HepG2 (cell line): ENCODE measurements around the gene TMEM217. TPM values are rescaled to one million over a fixed set of nuclear protein-coding genes. Genes with fewer than 3 reads are reported as not detected.

Experiments used
- DNMT3B ChIP-seq: conservative IDR thresholded peaks from 2 replicates; pipeline ENCODE4 v1.6.1; 2016; ENCODE audit warnings: missing biosample characterization, control low read depth
- MED1 ChIP-seq: sonication (generic); formaldehyde crosslinking; IDR thresholded peaks from 2 replicates; pipeline ENCODE4 v1.4.0; 2020; ENCODE audit warnings: missing genetic modification reagents
- NAIF1 ChIP-seq: sonication (generic); formaldehyde crosslinking; IDR thresholded peaks from 2 replicates; pipeline ENCODE4 v1.5.0; 2020; ENCODE audit warnings: mild to moderate bottlenecking, missing genetic modification reagents, borderline replicate concordance
- POLR2AphosphoS5 ChIP-seq: IDR thresholded peaks from 2 replicates; pipeline ENCODE4 v1.6.1; 2012; ENCODE audit warnings: low read depth, low read length
- SIN3B ChIP-seq: fragments of 150-350 bp; IDR thresholded peaks from 2 replicates; pipeline ENCODE4 v1.6.1; 2014; ENCODE audit warnings: low read length
- TBL1XR1 ChIP-seq: fragments of 150-350 bp; IDR thresholded peaks from 2 replicates; pipeline ENCODE4 v1.6.1; 2014; ENCODE audit warnings: borderline replicate concordance, low read length; ENCODE audit not compliant: partially characterized antibody
- ZBTB1 ChIP-seq: sonication (generic); formaldehyde crosslinking; IDR thresholded peaks from 2 replicates; pipeline ENCODE4 v1.4.0; 2020; ENCODE audit warnings: missing genetic modification reagents, borderline replicate concordance
- ZBTB37 ChIP-seq: sonication (generic); formaldehyde crosslinking; IDR thresholded peaks from 2 replicates; pipeline ENCODE4 v1.4.0; 2020; ENCODE audit warnings: mild to moderate bottlenecking, missing genetic modification reagents
- ZMAT3 ChIP-seq: sonication (generic); formaldehyde crosslinking; conservative IDR thresholded peaks from 2 replicates; pipeline ENCODE4 v1.7.0; 2021; ENCODE audit warnings: missing genetic modification reagents
- ZMAT5 ChIP-seq: sonication (generic); formaldehyde crosslinking; IDR thresholded peaks from 2 replicates; pipeline ENCODE4 v1.5.0; 2020; ENCODE audit warnings: mild to moderate bottlenecking, low read depth, missing genetic modification reagents, borderline replicate concordance
- ZMYM3 ChIP-seq: sonication (generic); formaldehyde crosslinking; IDR thresholded peaks from 2 replicates; pipeline ENCODE4 v1.5.1; 2020; ENCODE audit warnings: mild to moderate bottlenecking, missing genetic modification reagents
- ZNF383 ChIP-seq: sonication (generic); formaldehyde crosslinking; IDR thresholded peaks from 2 replicates; pipeline ENCODE4 v1.4.0; 2020; ENCODE audit warnings: missing genetic modification reagents, mild to moderate bottlenecking, borderline replicate concordance
- ZNF629 ChIP-seq: sonication (generic); formaldehyde crosslinking; conservative IDR thresholded peaks from 2 replicates; pipeline ENCODE4 v1.5.0; 2020; ENCODE audit warnings: missing genetic modification reagents
- ZNF7 ChIP-seq: IDR thresholded peaks from 2 replicates; pipeline ENCODE4 v1.6.1; 2016; ENCODE audit warnings: missing biosample characterization, missing genetic modification reagents
- ZNF740 ChIP-seq: sonication (generic); formaldehyde crosslinking; IDR thresholded peaks from 2 replicates; pipeline ENCODE4 v1.4.0; 2020; ENCODE audit warnings: missing genetic modification reagents
- ZSCAN20 ChIP-seq: sonication (generic); formaldehyde crosslinking; IDR thresholded peaks from 2 replicates; pipeline ENCODE4 v1.4.0; 2020; ENCODE audit warnings: missing genetic modification reagents, mild to moderate bottlenecking, borderline replicate concordance
- ZZZ3 ChIP-seq: sonication (generic); formaldehyde crosslinking; IDR thresholded peaks from 2 replicates; pipeline ENCODE4 v1.4.0; 2020; ENCODE audit warnings: missing genetic modification reagents, mild to moderate bottlenecking, borderline replicate concordance
- polyA plus RNA-seq, 8 experiments: library from polyadenylated mRNA; depleted of rRNA in 3 of 8; stranded (reverse) in 7 of 8; unstranded in 1 of 8; fragments of >200 nt; fragmentation: Illumina TruSeq in 4 of 8; extraction: Trizol in 4 of 8; gene quantifications; 2 replicates each; pipeline versions ENCODE4 v1.2.1 to v1.2.3, GENCODE V29; 2011 to 2016; ENCODE audit warnings: low read depth in 4 of 8, missing spikeins in 1 of 8, mixed read lengths in 1 of 8; ENCODE audit not compliant: insufficient read depth in 1 of 8
- total RNA-seq, 5 experiments: library from RNA; depleted of rRNA; stranded (reverse); fragments of >200 nt; fragmentation: Illumina TruSeq; extraction: Trizol; gene quantifications; 2 replicates each; pipeline ENCODE4 v1.2.3, GENCODE V29; 2016; ENCODE audit warnings: low read depth in 1 of 5
- TF ChIP-seq, protein P1 (sequence below): IDR thresholded peaks from 2 replicates; pipeline ENCODE4 v1.6.1; 2016; ENCODE audit warnings: missing compliant biosample characterization, missing genetic modification reagents, borderline replicate concordance
- TF ChIP-seq, protein P2 (sequence below): sonication (generic); formaldehyde crosslinking; IDR thresholded peaks from 2 replicates; pipeline ENCODE4 v1.4.0; 2020; ENCODE audit warnings: missing genetic modification reagents
- TF ChIP-seq, protein P3 (sequence below): IDR thresholded peaks from 2 replicates; pipeline ENCODE4 v1.6.1; 2018; ENCODE audit warnings: missing genetic modification reagents, mild to moderate bottlenecking, missing compliant biosample characterization
- TF ChIP-seq, protein P4 (sequence below): sonication (generic); formaldehyde crosslinking; IDR thresholded peaks from 2 replicates; pipeline ENCODE4 v1.8.0; 2022; ENCODE audit warnings: low read depth, missing genetic modification reagents

The TMEM217 gene
- total and polyA plus RNA-seq, 2 of the 13 experiments (the other 11 are each of a cell fraction or from before 2014, with no cell fraction given): 2.3 to 3.4 TPM

DNA sequence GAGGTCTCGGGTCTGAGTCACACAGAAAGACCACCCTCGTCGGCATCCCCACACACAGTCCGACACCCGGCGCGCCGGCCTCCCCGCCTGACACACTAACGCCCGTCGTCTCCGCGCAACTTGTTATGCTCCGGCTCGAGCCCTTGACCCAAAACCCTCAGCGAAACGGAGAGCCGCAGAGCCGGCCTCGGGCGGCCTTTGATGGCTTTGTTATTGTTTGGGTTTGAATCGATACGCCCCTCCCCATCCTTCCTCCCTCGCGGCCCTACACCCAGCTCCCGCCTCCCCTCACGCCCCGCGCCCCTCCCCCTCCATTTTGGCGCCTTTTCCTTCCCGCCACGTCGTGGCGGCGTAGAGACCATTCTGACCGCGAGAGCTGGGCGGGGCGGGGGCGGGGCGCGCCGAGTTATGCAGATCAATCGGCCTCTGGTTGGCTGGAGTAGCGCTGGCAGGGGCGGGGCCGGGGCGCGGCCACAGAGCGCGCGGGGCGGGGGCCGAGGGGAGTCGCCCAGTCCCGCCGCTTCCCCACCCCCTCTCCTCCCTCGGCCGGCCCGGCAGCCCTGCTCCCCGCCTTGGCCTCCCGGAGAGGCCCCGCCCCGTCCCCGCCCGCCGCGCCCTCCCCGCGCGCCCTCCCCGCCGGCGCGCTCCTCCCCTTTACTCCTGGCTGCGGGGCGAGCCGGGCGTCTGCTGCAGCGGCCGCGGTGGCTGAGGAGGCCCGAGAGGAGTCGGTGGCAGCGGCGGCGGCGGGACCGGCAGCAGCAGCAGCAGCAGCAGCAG, 88.3 kb downstream of the TMEM217 start, which contains the start of gene PIM1 (continued):
- TF ChIP-seq TBL1XR1: peak; percentile 97
- no peak for TF ChIP-seq ZNF7 (CRISPR knock-in tag)
- TF ChIP-seq ZBTB1 (CRISPR knock-in tag): no peak
- no peak for TF ChIP-seq ZZZ3
- TF ChIP-seq SIN3B: no peak
- TF ChIP-seq, protein P1, sequence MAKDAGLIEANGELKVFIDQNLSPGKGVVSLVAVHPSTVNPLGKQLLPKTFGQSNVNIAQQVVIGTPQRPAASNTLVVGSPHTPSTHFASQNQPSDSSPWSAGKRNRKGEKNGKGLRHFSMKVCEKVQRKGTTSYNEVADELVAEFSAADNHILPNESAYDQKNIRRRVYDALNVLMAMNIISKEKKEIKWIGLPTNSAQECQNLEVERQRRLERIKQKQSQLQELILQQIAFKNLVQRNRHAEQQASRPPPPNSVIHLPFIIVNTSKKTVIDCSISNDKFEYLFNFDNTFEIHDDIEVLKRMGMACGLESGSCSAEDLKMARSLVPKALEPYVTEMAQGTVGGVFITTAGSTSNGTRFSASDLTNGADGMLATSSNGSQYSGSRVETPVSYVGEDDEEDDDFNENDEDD (CRISPR knock-in tag): peak; percentile 98
- no peak for TF ChIP-seq ZNF740 (CRISPR knock-in tag)
- TF ChIP-seq MED1 (CRISPR knock-in tag): peak; percentile 97
- peak; percentile 91 for TF ChIP-seq NAIF1 (CRISPR knock-in tag)
- TF ChIP-seq, protein P2, sequence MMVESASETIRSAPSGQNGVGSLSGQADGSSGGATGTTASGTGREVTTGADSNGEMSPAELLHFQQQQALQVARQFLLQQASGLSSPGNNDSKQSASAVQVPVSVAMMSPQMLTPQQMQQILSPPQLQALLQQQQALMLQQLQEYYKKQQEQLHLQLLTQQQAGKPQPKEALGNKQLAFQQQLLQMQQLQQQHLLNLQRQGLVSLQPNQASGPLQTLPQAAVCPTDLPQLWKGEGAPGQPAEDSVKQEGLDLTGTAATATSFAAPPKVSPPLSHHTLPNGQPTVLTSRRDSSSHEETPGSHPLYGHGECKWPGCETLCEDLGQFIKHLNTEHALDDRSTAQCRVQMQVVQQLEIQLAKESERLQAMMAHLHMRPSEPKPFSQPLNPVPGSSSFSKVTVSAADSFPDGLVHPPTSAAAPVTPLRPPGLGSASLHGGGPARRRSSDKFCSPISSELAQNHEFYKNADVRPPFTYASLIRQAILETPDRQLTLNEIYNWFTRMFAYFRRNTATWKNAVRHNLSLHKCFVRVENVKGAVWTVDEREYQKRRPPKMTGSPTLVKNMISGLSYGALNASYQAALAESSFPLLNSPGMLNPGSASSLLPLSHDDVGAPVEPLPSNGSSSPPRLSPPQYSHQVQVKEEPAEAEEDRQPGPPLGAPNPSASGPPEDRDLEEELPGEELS (CRISPR knock-in tag): peak; percentile 89
- no peak for TF ChIP-seq ZMAT3 (CRISPR knock-in tag)
- no peak for TF ChIP-seq ZMAT5
- TF ChIP-seq, protein P3, sequence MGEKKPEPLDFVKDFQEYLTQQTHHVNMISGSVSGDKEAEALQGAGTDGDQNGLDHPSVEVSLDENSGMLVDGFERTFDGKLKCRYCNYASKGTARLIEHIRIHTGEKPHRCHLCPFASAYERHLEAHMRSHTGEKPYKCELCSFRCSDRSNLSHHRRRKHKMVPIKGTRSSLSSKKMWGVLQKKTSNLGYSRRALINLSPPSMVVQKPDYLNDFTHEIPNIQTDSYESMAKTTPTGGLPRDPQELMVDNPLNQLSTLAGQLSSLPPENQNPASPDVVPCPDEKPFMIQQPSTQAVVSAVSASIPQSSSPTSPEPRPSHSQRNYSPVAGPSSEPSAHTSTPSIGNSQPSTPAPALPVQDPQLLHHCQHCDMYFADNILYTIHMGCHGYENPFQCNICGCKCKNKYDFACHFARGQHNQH: peak; percentile 59
- TF ChIP-seq ZNF629: peak; percentile 47; the same call in 1 of the 2 replicates
- TF ChIP-seq POLR2AphosphoS5: peak; percentile 85
- no peak; the same call in none of the 2 replicates for TF ChIP-seq ZSCAN20
- TF ChIP-seq DNMT3B (CRISPR knock-in tag): no peak
- TF ChIP-seq ZNF383 (CRISPR knock-in tag): no peak
- TF ChIP-seq, protein P4, sequence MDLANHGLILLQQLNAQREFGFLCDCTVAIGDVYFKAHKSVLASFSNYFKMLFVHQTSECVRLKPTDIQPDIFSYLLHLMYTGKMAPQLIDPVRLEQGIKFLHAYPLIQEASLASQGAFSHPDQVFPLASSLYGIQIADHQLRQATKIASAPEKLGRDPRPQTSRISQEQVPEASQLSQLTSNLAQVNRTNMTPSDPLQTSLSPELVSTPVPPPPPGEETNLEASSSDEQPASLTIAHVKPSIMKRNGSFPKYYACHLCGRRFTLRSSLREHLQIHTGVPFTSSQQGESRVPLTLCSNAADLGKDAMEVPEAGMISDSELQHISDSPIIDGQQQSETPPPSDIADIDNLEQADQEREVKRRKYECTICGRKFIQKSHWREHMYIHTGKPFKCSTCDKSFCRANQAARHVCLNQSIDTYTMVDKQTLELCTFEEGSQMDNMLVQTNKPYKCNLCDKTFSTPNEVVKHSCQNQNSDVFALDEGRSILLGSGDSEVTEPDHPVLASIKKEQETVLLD (CRISPR knock-in tag): no peak
- peak; percentile 70 for TF ChIP-seq ZMYM3 (CRISPR knock-in tag)
- peak; percentile 61; the same call in 1 of the 2 replicates for TF ChIP-seq ZBTB37
